Activated T-cell treated with anti-CD3 and anti-CD28 coated beads for 24 hours (primary cell): ENCODE measurements around the gene CZIB.
A peak's percentile ranks its signal among the peaks of the same experiment; 100 is the strongest.

Experiments
- DNase-seq: peaks from one replicate; pipeline ENCODE4 v3.0.0-alpha.2; 2020; ENCODE audit warnings: low read depth

CZIB gene

GRCh38 chr1:53220171-53220961 is at the start of gene CZIB:
CZIB (minus strand) TSS chr1:53220634; CDS start chr1:53220575, 59 bp downstream.
- DNase-seq: peak; percentile 93

GRCh38 chr1:53270107-53270506 is 49.7 kb upstream of the CZIB start:
- no peak for DNase-seq

- DNase-seq: no peak
These were observed 47.3 kb upstream of the CZIB start for GRCh38 chr1:53267761-53268160.

GRCh38 chr1:53266038-53266437 is 45.6 kb upstream of the CZIB start:
- DNase-seq: no peak

- DNase-seq: no peak
These were observed 45.1 kb upstream of the CZIB start for GRCh38 chr1:53265581-53265980.

GRCh38 chr1:53264048-53264447 is 43.6 kb upstream of the CZIB start:
- DNase-seq: no peak

GRCh38 chr1:53262000-53262399 is 41.6 kb upstream of the CZIB start:
- no peak for DNase-seq

GRCh38 chr1:53260631-53261247 is 40.3 kb upstream of the CZIB start:
- DNase-seq: no peak

GRCh38 chr1:53259932-53260331 is 39.5 kb upstream of the CZIB start:
- no peak for DNase-seq

- no peak for DNase-seq
These were observed 37.8 kb upstream of the CZIB start for GRCh38 chr1:53258216-53258615.

GRCh38 chr1:53257454-53258081 is 37.1 kb upstream of the CZIB start:
- DNase-seq: no peak

- no peak for DNase-seq
These were observed 36.3 kb upstream of the CZIB start for GRCh38 chr1:53256511-53257453.

- DNase-seq: no peak
These were observed 34.6 kb upstream of the CZIB start for GRCh38 chr1:53255031-53255430.

- no peak for DNase-seq
These were observed 33.7 kb upstream of the CZIB start for GRCh38 chr1:53254011-53254640.

GRCh38 chr1:53250325-53250724 is 29.9 kb upstream of the CZIB start:
- DNase-seq: no peak

GRCh38 chr1:53249706-53250105 is 29.3 kb upstream of the CZIB start:
- DNase-seq: no peak

- DNase-seq: no peak
These were observed 26.1 kb upstream of the CZIB start for GRCh38 chr1:53246261-53247134.

GRCh38 chr1:53244141-53244540 is 23.7 kb upstream of the CZIB start:
- DNase-seq: no peak

GRCh38 chr1:53242381-53242780 is 21.9 kb upstream of the CZIB start:
- DNase-seq: no peak

- DNase-seq: no peak
These were observed 21.4 kb upstream of the CZIB start for GRCh38 chr1:53241828-53242227.
